Activated T-cell treated with anti-CD3 and anti-CD28 coated beads for 48 hours (primary cell): Measurements from ENCODE around the gene BRAP.
A peak's percentile ranks its signal among the peaks of the same experiment; 100 is the strongest.
"Not testable (repeated sequence)": the region's sequence is repeated elsewhere in the genome, so short reads cannot be mapped to it uniquely, and the experiment has no call there.

ENCODE experiments used
- DNase-seq: peaks from one replicate; pipeline ENCODE4 v3.0.0-alpha.2; 2020; ENCODE audit warnings: low read depth

The BRAP gene

GRCh38 chr12:111685811-111686573, at the start of gene BRAP, which contains the start of gene ACAD10:
Gene BRAP (minus strand): TSS chr12:111685956. CDS start chr12:111685792, 164 bp downstream.
Gene ACAD10 (plus strand): TSS chr12:111686053. CDS start chr12:111692710, 6,657 bp downstream.
- DNase-seq, result peak; percentile 94

- no peak for DNase-seq
Observed at GRCh38 chr12:111733340-111733915, 47.7 kb upstream of the BRAP start.

GRCh38 chr12:111732786-111733185, 47.0 kb upstream of the BRAP start:
- DNase-seq, result no peak

- no peak for DNase-seq
Observed at GRCh38 chr12:111730420-111730819, 44.7 kb upstream of the BRAP start.

- DNase-seq, result no peak
Observed at GRCh38 chr12:111728795-111729194, 43.0 kb upstream of the BRAP start.

GRCh38 chr12:111723646-111724360, 38.0 kb upstream of the BRAP start:
- DNase-seq, result not testable (repeated sequence)

GRCh38 chr12:111720457-111720856, 34.7 kb upstream of the BRAP start:
- DNase-seq, result no peak

GRCh38 chr12:111719316-111719715, 33.6 kb upstream of the BRAP start:
- not testable (repeated sequence) for DNase-seq

- DNase-seq, result no peak
Observed at GRCh38 chr12:111715279-111715678, 29.5 kb upstream of the BRAP start.

GRCh38 chr12:111706145-111706544, 20.4 kb upstream of the BRAP start:
- no peak for DNase-seq

- DNase-seq, result no peak
Observed at GRCh38 chr12:111705672-111706071, 19.9 kb upstream of the BRAP start.

GRCh38 chr12:111699962-111700361, 14.2 kb upstream of the BRAP start:
- DNase-seq, result no peak

- DNase-seq, result no peak
Observed at GRCh38 chr12:111693818-111694217, 8.1 kb upstream of the BRAP start.

- no peak for DNase-seq
Observed at GRCh38 chr12:111692575-111693210, 6.9 kb upstream of the BRAP start.

- no peak for DNase-seq
Observed at GRCh38 chr12:111691262-111691661, 5.5 kb upstream of the BRAP start.

GRCh38 chr12:111687952-111688351, 2.2 kb upstream of the BRAP start:
- no peak for DNase-seq

GRCh38 chr12:111687255-111687654, 1.5 kb upstream of the BRAP start:
- no peak for DNase-seq

GRCh38 chr12:111686574-111687105, 884 bp upstream of the BRAP start:
- no peak for DNase-seq

- no peak for DNase-seq
Observed at GRCh38 chr12:111685322-111685810, 390 bp downstream of the BRAP start.

- not testable (repeated sequence) for DNase-seq
Observed at GRCh38 chr12:111684485-111685198, 1.1 kb downstream of the BRAP start.

- DNase-seq, result no peak
Observed at GRCh38 chr12:111677186-111677585, 8.6 kb downstream of the BRAP start.
